Stomach (tissue), 4 donors: ENCODE measurements around the gene ISG15.

ENCODE experiments used
- CTCF ChIP-seq, 7 experiments: fragments of 450-650 bp in 4 of 7; fragments of 200-600 bp in 3 of 7; sonication (generic) in 3 of 7; IDR thresholded peaks; one replicate each; pipeline ENCODE4 v1.5.1; 2016 to 2019; ENCODE audit warnings: antibody characterized with exemption in 7 of 7, control low read depth in 2 of 7, mild to moderate bottlenecking in 1 of 7
- EP300 ChIP-seq: sonication (generic); formaldehyde crosslinking; IDR thresholded peaks from one replicate; pipeline ENCODE4 v1.6.1; 2017; ENCODE audit warnings: antibody characterized with exemption
- POLR2AphosphoS5 ChIP-seq, 3 donors: sonication (generic); formaldehyde crosslinking; IDR thresholded peaks; one replicate each; pipeline ENCODE4 v1.6.1; 2016; ENCODE audit warnings: antibody characterized with exemption in 3 of 3

GRCh38 chr1:1004420-1004779 lies 8.9 kb upstream of the ISG15 start:
- TF ChIP-seq EP300 (no peak), CTCF (IDR thresholded peaks at IDR 0.05) (no peak), POLR2AphosphoS5 (IDR thresholded peaks at IDR 0.05) (no peak)
